Lower leg skin (tissue), 4 donors: ENCODE data around the gene GFOD2. TPM values are rescaled to one million over a fixed set of nuclear protein-coding genes. Genes with fewer than 3 reads are reported as not detected.

ENCODE experiments used
- DNase-seq, 2 donors: peaks; one replicate each; pipeline ENCODE4 v3.0.0-alpha.2; 2019; ENCODE audit warnings: low spot score in 2 of 2
- H3K4me3 ChIP-seq: fragments of 200-600 bp; sonication (generic); 2 replicates; pipeline ENCODE4 v1.5.1; 2017; ENCODE audit warnings: mild to moderate bottlenecking, low read depth; ENCODE audit not compliant: poor library complexity, severe bottlenecking
- CTCF ChIP-seq, 3 donors: fragments of 450-650 bp; IDR thresholded peaks; one replicate each; pipeline ENCODE4 v1.5.1; 2016; ENCODE audit warnings: antibody characterized with exemption in 3 of 3, mild to moderate bottlenecking in 3 of 3, moderate library complexity in 2 of 3
- POLR2A ChIP-seq, 2 donors: fragments of 450-650 bp; IDR thresholded peaks; one replicate each; pipeline ENCODE4 v1.6.1; 2016 to 2017; ENCODE audit warnings: antibody characterized with exemption in 2 of 2, mild to moderate bottlenecking in 1 of 2, moderate library complexity in 1 of 2
- WGBS, 2 donors: methylation state at CpG; one replicate each; pipeline ENCODE4 v1.1.5; 2018; 5-methylcytosine and 5-hydroxymethylcytosine counted together
- intact Hi-C: fragments of 100-400 bp; cut with DNase I; formaldehyde crosslinking; loops from one replicate; pipeline ENCODE4 v1.15.0; 2023; ENCODE audit warnings: low total_unique reads
- total RNA-seq, 4 donors: library from RNA; depleted of rRNA; stranded (reverse); fragments of >200 nt; gene quantifications; one replicate each; pipeline ENCODE4 v1.1.0, GENCODE V29; 2016

The GFOD2 gene
- total RNA-seq, 4 donors from 2014 or later = 31.7 to 41.4 (median 33.5) TPM

- TF ChIP-seq CTCF (IDR thresholded peaks at IDR 0.05) (no peak), POLR2A (IDR thresholded peaks at IDR 0.05) (no peak)
- intact Hi-C loops = no loop called here
- peak; percentile 90 to 98 for DNase-seq
Measured at GRCh38 chr16:67660564-67661028, 58.5 kb downstream of the GFOD2 start, which contains the start of gene PARD6A. Gene PARD6A (plus strand): TSS chr16:67660960. CDS start chr16:67661039, 79 bp downstream.

GRCh38 chr16:67659675-67660563, 59.2 kb downstream of the GFOD2 start, which contains the start of gene ACD:
Gene ACD (minus strand): TSS chr16:67660260. CDS start chr16:67660220, 40 bp downstream.
- WGBS, 2 donors = 1% methylated on average over 43 to 62 of the region's 83 CpGs
- H3K4me3 ChIP-seq = peak within 1 kb of the TSS; percentile 60
- TF ChIP-seq CTCF (IDR thresholded peaks at IDR 0.05) = no peak
- TF ChIP-seq POLR2A (IDR thresholded peaks at IDR 0.05) = no peak
- DNase-seq = peak; percentile 83 to 98
- intact Hi-C loops = no loop called here

More at GRCh38 chr16:67660564-67661028, 58.5 kb downstream of the GFOD2 start, which contains the start of gene PARD6A:
- H3K4me3 ChIP-seq = peak within 1 kb of the TSS; percentile 60
- 0% methylated on average over 10 to 33 of the region's 48 CpGs for WGBS, 2 donors

- intact Hi-C loops = no loop called here
- H3K4me3 ChIP-seq = peak overlapping the region; percentile 60
- WGBS, 2 donors = 33 to 36% methylated on average over 21 of the region's 21 CpGs
- DNase-seq = no peak
- TF ChIP-seq CTCF (IDR thresholded peaks at IDR 0.05) = no peak
- no peak for TF ChIP-seq POLR2A (IDR thresholded peaks at IDR 0.05)
Measured at GRCh38 chr16:67658849-67659674, 60.1 kb downstream of the GFOD2 start.

GRCh38 chr16:67657751-67658518, 61.2 kb downstream of the GFOD2 start:
- 92 to 93% methylated on average over 18 of the region's 18 CpGs for WGBS, 2 donors
- TF ChIP-seq POLR2A (IDR thresholded peaks at IDR 0.05) = no peak
- no peak overlapping the region for H3K4me3 ChIP-seq
- DNase-seq = no peak
- intact Hi-C loops = no loop called here

- no peak overlapping the region for H3K4me3 ChIP-seq
- intact Hi-C loops = no loop called here
- TF ChIP-seq POLR2A (IDR thresholded peaks at IDR 0.05) (no peak), CTCF (IDR thresholded peaks at IDR 0.05) (no peak)
- WGBS, 2 donors = 90 to 95% methylated on average over 16 of the region's 16 CpGs
- no peak for DNase-seq
Measured at GRCh38 chr16:67657017-67657608, 62.0 kb downstream of the GFOD2 start.
